ENCODE results near the gene FCRLA.

FCRLA gene

GRCh38 chr1:161705537-161705936 is 1.5 kb upstream of the FCRLA start:
- DNase-seq (ENCODE audit: low spot score), result no peak

DNA sequence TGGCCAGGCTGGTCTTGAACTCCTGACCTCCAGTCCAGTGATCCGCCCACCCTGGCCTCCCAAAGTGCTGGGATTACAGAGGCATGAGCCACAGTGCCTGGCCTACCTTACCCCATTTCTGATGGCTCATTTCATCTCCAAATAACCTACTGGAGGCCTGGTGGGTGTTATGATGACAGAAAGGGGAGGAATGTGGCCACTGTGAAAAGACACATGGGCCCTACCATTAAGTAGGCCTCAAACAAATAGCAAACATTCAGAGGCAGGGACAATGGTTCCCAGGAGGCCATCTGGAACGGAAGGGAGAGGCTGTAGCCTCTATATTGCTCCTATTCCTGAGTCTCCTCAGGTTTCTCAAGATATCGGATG is 932 bp upstream of the FCRLA start:
- DNase-seq (ENCODE audit: low spot score), result no peak

- no peak for DNase-seq (ENCODE audit: low spot score)
Measured at GRCh38 chr1:161707503-161707902, 474 bp downstream of the FCRLA start.

GRCh38 chr1:161709373-161709772 is 2.3 kb downstream of the FCRLA start:
- no peak for DNase-seq (ENCODE audit: low spot score)

- DNase-seq (ENCODE audit: low spot score), result no peak
Measured at GRCh38 chr1:161710560-161710959, 3.5 kb downstream of the FCRLA start.

- no peak for DNase-seq (ENCODE audit: low spot score)
Measured at GRCh38 chr1:161718559-161719324, 11.7 kb downstream of the FCRLA start.

GRCh38 chr1:161719325-161719611 is 12.2 kb downstream of the FCRLA start:
- no peak for DNase-seq (ENCODE audit: low spot score)

DNA sequence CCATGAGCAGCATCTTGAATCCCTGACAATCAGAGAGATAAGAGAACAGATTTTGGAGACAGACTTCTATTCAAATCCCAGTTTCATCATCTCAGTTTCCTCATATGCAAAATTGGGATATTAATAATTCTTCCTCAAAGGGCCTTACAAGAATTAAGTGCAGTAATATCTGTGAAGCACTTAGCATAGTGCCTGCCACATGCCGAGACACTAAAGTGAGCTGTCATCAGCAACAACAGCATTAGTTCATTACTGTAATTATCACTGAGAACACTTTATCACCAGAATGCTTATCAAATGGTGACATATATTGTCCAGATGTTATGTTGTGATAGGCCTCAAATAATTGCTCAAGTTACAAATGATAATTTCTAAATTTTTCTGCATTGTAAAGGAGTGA is 13.4 kb downstream of the FCRLA start:
- no peak for DNase-seq (ENCODE audit: low spot score)

GRCh38 chr1:161720956-161721737 is 14.1 kb downstream of the FCRLA start, which contains the start of gene FCRLB:
TSS of gene FCRLB (plus strand) at chr1:161721544. CDS start at chr1:161722673, 1,129 bp downstream.
- no peak for DNase-seq (ENCODE audit: low spot score)

- DNase-seq (ENCODE audit: low spot score), result no peak
Measured at GRCh38 chr1:161721738-161722343, 14.8 kb downstream of the FCRLA start.

DNA sequence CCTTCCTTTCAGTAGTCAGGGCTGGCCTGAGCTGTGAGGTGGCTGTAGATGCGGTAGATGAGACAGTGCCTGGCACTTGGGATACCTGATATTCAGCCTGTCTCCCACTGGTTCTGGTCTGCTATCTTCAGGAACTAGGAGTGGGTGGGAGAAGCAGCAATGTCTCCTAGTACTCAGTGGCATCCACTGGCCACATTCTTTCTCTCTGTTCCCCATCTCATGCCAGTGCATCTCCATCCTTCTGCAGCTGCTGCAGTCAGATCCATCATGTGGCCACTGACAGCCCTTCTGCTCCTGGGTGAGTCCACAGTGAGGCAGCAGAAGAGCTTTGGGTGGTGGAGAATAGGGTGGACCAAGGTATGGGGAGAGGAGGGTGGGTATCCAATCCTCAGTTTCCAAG is 15.4 kb downstream of the FCRLA start:
- no peak for DNase-seq (ENCODE audit: low spot score)

DNA sequence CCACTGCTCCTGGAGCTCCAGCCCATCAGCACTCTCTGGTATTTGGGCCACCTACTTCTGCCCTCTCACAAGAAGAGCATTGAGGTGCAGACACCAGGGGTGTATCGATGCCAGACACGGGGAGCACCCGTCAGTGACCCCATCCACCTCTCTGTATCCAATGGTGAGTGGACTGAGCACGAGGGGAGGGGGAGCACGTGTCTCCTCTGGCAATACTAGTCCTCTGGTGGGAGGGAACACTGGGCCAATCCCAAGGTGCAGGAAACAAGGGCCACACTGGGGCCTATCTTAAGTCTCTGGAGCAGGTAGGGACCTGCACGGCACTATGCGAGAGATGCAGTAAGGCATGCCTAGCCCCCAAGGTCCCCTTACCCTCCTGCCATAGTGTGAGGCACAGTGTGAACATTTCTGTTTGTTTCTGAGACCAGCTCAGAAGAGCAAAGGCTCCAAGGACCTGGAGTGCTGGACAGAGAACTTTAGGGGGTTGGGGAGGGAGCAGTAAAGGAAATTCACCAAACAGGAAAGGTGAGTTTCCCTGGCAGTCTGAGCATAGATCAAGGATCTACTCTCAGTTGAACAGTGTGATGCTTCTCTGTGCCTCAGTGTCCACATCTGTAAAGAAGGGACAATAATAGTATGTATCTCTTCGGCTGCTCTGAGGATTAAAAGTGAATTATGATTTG is 16.6 kb downstream of the FCRLA start:
- DNase-seq (ENCODE audit: low spot score), result no peak

DNA sequence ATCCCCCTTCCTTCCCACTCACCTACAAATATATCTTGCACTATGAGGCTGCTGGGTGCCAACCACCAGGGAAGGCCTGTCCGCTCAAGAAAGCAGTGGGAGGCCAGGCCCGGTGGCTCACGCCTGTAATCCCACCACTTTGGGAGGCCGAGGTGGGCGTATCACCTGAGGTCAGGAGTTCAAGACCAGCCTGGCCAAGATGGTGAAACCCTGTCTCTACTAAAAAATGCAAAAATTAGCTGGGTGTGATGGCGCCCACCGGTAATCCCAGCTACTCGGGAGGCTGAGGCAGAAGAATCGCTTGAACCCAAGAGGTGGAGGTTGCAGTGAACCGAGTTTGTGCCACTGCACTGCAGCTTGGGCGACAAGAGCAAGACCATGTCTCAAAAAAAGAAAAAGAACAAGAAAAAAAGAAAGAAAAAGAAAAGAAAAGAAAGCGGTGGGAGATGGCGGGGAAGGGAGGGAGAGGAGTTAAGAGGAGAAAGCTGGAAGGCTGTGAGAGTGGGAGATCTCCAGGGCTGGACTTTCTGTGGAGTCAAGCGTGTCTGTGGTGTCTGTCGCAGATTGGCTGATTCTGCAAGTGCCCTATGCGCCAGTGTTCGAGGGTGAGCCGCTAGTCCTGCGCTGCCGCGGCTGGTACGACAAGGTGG is 18.4 kb downstream of the FCRLA start:
- DNase-seq (ENCODE audit: low spot score), result peak; percentile 26

DNA sequence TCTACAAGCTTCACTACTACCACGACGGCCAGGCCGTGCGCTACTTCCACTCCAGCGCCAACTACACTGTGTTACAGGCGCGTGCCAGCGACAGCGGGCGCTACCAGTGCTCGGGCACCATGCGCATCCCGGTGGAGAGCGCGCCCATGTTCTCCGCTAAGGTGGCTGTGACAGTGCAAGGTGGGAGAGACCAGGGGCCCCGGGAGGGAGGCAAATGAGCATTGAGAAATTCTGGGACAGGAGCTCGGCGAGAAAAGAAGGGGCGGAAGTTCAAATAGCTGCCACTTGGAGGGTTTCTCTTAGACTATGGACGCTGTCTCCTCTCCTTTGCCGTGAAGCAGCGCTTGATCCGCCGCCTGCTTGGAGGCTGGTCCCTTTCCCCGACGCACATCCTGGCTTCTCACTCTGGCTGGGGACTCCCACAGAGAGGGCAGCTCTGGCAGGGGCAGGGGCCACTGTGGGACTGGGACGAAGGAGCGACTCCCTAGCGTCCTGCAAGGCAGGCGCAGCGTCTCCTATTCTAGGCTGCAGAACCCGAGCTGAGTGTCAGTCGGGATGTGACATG is 19.0 kb downstream of the FCRLA start:
- peak; percentile 29 for DNase-seq (ENCODE audit: low spot score)

DNA sequence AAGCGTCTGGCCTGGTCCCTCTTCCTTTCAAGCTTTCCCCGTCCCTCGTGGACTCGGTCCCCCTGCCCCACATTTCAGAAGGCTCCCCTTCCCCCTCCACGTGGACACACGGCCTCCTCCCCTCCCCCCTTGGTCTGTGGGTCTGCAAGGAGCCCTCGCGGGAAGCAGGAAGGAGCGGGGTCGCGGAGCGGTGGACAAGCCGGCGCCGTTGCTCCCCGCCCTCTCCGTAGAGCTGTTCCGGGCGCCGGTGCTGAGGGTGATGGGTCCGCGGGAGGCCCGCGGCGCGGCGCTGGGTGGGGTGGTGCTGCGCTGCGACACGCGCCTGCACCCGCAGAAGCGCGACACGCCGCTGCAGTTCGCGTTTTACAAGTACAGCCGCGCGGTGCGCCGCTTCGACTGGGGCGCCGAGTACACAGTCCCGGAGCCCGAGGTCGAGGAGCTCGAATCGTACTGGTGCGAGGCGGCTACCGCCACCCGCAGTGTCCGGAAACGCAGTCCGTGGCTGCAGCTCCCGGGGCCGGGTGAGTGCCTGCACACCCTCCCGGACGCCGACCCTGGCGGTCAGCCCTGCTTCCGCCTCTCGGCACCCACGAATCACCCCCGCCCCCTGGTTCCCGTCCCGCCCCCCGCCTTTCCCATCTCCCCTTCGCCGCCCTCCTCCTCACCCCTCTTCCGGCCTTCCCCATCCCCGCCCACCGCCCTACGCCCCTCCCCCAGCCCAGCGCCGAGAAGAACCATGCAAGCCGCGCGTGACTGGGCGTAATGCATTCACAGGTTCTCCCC is 19.6 kb downstream of the FCRLA start:
- peak; percentile 84 for DNase-seq (ENCODE audit: low spot score)

DNA sequence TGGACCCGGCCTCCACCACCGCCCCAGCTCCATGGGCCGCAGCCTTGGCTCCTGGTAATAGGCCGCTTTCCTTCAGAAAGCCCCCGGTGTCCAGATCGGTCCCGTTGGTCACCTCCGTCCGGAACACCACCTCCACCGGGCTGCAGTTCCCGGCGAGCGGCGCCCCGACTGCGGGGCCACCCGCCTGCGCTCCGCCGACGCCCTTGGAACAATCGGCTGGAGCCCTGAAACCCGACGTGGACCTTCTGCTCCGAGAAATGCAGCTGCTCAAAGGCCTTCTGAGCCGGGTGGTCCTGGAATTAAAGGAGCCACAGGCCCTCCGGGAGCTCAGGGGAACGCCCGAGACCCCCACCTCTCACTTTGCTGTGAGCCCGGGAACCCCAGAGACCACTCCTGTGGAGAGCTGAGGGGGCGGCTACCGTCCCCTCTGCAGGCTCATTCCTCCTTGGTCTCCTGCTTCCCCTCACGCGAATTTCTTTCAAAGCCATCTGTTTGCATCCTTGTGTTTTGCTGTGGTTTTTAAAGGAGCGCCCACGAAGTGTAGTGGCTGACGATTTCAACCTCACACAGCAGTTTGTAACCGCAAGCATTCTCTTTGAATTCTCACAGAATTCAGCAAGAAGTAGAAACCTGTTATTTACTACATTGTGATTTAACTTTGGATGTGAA is 20.4 kb downstream of the FCRLA start:
- DNase-seq (ENCODE audit: low spot score), result no peak

DNA sequence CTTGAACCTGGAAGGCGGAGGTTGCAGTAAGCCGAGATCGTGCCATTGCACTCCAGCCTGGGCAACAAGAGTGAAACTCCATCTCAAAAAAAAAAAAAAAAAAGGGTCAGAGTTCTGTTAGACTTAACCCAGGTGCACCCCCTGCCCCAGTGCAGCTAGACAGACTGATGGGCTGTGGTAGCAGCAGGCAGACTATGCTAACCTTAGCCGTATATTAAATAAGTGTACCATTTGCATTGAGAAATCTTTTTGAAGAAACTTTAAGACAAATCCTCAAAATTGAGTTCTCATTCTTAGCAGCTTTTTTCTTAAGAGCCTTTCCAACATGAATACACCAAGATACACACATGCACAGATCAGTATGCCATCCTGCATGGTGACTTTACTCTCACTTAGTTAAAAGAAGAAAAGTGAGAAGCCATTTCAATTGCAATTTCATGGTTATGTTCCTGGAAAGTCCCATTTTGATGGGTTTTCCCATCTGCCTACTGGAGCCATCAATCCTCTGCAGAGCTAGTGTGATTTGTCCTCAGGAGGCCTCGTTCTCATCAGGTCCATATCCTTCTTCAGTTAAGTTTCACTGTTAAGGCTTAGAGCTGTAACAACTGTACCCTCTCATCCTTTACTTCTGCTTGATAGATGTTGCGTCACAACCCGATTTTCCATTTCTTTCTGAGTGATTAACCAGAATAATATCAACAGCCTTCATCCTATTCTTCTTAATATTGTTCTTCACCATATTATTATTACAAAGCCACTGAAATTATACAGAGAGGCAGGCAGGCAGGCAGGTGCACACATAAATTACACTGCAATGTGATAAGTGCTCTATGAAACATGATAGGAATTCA is 21.6 kb downstream of the FCRLA start:
- DNase-seq (ENCODE audit: low spot score), result no peak

DNA sequence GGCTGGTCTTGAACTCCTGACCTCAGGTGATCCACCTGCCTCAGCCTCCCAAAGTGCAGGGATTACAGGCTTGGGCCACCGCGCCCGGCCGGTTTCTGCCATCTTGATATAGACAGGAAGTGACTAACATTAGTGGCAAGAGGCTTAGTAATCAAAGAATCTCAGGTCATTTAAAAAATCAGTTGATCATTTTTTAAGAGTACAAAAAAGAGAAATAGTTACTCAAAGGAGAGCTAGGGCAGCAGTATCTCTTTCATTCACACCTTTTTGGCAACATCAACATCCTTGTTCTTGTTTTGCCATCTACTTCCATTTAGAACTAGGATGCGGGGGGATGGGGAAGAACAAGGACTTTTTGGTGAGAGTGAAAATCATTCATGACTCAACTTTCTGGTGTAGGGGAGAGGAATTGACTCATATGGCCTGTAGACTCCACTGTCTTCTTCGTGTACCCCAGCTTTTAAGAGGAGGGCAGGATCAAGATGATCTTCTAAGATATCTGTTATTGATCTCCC is 23.1 kb downstream of the FCRLA start:
- no peak for DNase-seq (ENCODE audit: low spot score)

- DNase-seq (ENCODE audit: low spot score), result no peak
Measured at GRCh38 chr1:161731241-161731640, 24.2 kb downstream of the FCRLA start.

Measured in HuH-7 (cell line).